ENCODE measurements around the gene PARD3B.

The PARD3B gene, protein sequence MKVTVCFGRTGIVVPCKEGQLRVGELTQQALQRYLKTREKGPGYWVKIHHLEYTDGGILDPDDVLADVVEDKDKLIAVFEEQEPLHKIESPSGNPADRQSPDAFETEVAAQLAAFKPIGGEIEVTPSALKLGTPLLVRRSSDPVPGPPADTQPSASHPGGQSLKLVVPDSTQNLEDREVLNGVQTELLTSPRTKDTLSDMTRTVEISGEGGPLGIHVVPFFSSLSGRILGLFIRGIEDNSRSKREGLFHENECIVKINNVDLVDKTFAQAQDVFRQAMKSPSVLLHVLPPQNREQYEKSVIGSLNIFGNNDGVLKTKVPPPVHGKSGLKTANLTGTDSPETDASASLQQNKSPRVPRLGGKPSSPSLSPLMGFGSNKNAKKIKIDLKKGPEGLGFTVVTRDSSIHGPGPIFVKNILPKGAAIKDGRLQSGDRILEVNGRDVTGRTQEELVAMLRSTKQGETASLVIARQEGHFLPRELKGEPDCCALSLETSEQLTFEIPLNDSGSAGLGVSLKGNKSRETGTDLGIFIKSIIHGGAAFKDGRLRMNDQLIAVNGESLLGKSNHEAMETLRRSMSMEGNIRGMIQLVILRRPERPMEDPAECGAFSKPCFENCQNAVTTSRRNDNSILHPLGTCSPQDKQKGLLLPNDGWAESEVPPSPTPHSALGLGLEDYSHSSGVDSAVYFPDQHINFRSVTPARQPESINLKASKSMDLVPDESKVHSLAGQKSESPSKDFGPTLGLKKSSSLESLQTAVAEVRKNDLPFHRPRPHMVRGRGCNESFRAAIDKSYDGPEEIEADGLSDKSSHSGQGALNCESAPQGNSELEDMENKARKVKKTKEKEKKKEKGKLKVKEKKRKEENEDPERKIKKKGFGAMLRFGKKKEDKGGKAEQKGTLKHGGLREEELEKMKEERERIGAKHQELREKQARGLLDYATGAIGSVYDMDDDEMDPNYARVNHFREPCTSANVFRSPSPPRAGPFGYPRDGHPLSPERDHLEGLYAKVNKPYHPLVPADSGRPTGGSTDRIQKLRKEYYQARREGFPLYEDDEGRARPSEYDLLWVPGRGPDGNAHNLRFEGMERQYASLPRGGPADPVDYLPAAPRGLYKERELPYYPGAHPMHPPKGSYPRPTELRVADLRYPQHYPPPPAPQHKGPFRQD (N-terminal part only)

GRCh38 chr2:204544961-204545860 is at the start of gene PARD3B:
Gene PARD3B, plus strand, starts transcription at chr2:204545475. Its CDS starts 525 bp downstream, at chr2:204546000.
- DNase-seq: peak; percentile 25 to 26

DNA sequence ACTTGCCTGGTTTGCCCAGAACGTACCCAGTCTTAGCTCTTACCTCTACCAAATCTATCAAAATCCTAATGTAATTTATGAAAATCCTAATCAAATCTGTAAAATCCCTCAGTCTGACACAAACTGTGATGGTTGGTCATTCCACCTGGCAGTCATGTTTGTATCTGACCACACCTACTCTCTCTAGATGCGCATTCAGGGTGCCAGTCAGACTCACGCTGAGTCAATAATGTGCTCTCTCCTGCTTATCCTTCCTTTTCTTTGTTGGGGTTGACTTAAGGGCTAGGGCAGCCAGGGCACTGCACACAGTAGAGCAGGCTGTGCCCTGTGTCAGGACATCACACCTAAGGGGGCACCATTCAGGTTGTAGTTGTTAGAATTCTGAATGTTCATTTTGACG is 48.5 kb upstream of the PARD3B start:
- no peak for DNase-seq

- no peak for DNase-seq
Observed at GRCh38 chr2:204497855-204498254, 47.4 kb upstream of the PARD3B start.

- DNase-seq: no peak
Observed at GRCh38 chr2:204498291-204498690, 47.0 kb upstream of the PARD3B start.

- DNase-seq: no peak
Observed at GRCh38 chr2:204503869-204504268, 41.4 kb upstream of the PARD3B start.

GRCh38 chr2:204504594-204504993 is 40.7 kb upstream of the PARD3B start:
- no peak for DNase-seq

GRCh38 chr2:204505488-204505887 is 39.8 kb upstream of the PARD3B start:
- DNase-seq: no peak

DNA sequence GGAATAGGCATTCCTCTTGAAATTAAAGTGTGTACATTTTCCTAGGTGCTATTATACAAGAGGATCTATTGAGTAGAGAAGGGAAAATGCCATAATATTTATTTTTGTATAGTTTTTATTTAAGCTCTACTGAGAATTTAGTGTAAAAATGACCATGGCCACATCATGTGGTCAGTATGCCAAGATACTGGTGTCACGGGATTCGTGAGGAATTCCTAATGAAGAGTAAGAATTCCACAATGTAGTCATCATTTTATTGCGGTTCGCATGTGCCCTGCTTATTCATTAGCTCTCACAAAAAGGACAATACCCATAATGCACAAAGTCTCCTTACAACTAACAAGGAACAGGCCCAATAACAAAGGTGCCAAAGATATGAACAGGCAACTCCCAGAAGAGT is 39.3 kb upstream of the PARD3B start:
- DNase-seq: no peak

DNA sequence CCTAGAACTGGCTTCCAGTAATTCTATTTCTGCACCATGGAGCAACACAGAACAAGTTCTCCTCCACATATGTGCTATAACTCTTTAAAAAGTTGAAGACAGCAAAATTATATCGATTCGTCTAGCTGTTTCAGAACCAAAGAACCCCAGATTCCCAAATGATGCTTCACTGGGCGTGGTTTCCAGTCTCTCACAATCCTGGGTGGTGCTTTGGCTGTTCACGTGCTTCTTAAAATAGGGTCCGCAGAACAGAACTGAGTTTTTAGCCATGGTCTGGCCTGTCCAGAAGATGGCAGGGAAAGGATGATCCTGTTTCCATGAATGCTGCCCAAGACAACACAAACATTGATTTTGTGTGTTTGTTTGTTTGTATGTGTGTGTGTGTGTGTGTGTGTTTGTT is 37.6 kb upstream of the PARD3B start:
- DNase-seq: no peak

- DNase-seq: no peak
Observed at GRCh38 chr2:204510709-204511420, 34.4 kb upstream of the PARD3B start.

DNA sequence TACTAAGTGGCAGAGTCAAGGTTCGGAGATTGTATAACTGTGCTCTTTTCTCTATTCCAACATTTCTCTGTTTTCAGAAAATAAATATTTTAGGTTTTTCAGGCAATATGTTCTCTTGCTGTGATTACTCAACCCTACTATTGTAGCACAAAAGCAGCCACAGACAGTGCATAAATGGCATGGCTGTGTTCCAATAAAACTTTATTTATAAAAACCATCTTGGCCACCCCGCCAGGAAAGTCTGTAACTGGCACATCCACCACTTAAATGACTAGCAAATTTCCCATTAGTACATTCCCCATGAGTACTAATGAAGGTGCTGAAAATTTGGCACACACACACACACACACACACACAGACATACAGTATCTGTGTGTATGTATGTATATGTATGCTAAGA is 30.8 kb upstream of the PARD3B start:
- no peak for DNase-seq

GRCh38 chr2:204515416-204515815 is 29.9 kb upstream of the PARD3B start:
- no peak for DNase-seq

DNA sequence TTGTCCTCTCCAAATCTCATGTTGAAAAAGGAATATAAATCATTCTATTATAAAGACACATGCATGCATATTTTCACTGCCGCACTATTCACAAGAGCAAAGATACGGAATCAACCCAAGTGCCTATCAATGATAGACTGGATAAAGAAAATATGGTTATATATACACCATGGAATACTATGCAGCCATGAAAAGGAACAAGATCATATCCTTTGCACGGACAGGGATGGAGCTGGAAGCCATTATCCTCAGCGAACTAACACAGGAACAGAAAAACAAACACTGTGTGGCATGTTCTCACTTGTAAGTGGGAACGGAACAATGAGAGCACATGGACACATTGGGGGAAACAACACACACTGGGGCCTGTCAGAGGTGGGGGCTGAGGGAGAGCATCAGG is 28.1 kb upstream of the PARD3B start:
- DNase-seq: no peak

DNA sequence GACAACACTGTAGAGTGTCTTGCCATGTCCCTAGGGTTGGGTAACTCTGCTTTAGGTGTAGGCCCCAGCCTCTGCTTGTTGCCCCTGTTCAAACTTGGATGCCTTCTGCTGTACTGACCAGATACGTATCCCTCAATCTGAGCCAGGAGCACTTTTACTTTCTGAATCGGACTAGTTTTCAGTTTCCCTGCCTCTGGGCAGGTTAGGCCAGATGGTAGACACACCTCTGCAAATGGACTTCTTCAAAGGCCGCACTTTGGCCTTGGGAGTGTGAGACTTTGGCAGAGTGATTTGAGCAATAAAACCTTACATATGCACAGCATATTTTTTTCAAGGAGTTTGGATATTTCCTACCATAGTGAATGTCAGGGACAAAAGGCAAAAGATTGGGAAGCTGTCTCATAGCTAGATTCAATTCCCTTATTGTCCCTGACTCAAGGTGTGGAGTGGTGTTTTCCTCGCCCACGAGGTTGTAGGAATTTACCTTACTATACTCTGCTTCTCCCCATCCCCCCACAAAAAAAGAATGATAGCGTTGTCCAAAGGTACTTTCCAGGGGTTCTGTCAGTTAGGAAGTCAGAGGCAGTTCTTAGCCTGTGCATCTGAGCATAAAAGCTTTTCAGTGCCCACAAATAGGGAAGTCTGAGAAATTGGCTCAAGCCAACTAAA is 15.3 kb upstream of the PARD3B start:
- DNase-seq: no peak

DNA sequence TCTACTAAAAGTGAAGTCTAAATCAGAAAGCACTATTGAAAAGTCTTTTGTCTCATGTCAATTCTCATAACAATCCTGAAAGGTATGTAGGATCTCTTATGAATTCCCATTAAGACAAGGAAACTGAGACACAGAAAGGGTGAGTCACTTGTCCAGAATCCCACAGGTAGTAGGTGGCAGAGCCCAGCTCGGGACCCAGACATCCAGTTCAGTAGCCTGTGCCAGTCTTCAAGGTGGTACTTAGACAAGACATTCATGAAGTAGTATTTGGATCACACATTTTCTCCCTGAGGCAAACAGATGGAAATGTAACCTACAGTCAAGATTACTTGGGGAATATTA is 14.8 kb upstream of the PARD3B start:
- no peak for DNase-seq

DNA sequence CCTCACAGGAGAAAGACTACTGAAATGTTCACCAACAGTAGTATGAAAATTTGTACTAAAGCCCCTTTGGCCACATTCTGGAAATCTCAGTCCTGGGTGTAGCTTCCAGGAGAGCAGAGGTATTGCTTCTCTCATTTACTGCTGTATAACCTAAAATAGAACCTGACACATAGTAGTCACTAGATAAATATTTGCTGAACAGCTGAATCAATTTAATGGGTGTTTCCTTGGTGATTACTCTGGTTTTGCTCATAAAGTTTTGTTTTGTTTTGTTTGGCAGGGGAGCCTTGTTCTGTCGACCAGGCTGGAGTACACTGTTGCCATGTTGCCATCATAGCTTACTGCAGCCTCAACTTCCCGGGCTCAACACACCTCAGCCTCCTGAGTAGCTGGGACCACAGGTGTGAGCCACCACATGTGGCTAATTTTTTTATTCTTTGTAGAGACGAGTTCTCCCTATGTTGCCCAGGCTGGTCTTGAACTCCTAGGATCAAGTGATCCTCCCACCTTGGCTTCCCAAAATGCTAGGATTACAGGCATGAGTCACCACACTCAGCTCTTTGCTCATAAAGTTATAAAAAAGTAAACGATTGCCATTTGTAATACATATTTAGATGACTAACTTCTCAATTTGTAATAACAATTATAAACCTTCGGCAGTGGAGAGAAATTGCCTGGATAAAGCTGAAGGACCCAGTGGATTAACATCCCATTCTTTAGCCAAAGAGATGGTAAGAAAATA is 11.5 kb upstream of the PARD3B start:
- no peak for DNase-seq

DNA sequence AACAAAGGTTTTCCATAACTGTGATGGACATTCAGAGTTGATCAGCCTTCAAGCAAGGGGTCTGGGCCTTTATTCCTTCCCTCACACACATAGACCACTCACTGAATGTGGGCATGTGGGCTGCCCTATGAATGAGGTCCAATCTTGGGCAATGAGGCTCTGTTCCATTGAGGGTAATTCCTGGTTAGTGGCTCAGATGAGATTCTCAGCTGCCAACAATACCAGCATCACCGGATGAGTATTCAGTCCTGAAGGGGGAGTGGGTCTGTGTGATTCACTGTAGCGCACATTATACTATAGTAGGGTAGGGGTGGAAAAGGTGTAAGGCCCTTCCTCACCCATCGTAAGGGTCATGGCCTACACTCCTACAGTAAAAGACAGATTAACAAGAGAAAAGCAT is 9.9 kb upstream of the PARD3B start:
- no peak for DNase-seq

- DNase-seq: no peak
Observed at GRCh38 chr2:204535764-204536163, 9.5 kb upstream of the PARD3B start.

DNA sequence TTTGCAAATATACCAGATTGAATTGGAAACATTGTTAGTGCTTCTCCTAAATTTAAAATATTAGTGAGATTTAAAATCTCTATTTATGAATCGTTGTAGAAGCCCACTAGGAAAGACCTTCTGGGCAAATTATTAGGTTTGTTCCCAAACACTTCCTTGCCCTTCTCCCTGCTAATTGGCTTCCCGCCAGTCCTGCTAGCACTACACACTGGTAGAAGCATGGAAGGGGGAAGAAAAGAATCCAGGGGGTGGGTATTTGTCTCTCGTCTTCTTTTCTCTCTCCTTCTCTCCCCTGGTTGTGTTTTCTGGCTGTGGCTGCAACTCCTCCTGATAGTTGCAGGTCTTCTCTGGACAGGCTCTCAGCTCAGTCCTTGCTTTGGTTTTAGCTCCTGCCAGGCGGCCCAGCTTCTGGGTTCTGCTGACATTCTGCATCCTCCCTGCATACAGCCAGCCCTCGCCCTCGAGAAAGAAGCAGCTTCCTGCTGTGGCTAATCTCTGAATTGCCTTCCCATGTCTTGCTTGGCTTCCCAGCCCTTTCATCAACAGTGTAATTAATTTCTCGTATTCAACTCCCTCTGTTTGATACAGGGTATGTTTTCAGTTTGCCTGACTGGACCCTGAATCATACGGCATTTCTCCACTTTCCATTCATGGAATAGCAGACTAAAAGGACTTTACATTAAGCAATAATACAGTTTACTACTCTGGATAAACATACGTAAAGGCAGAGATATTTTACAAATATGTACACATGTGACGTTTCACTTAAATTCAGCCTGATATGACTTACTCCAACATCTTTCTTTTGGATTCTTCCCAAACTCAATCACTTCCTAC is 6.9 kb upstream of the PARD3B start:
- DNase-seq: no peak

DNA sequence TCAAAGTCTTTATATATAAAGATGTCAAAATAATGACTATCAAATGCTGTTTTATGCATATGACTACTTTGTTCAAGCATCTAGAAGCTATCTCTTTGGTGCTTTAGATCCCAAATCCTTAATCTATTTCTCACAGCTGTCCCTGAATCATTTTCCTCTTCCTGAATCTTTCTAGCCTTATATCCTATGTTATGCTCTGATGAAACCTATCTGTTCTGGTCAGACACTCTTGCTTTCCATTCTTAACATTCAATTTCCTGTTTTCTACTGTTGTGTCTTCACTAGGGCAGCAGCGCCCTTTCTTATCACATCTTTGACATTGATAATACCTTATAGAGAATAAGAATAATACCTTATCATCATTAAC is 6.3 kb upstream of the PARD3B start:
- no peak for DNase-seq

Data from stimulated activated CD4-positive, alpha-beta T cell treated with anti-CD3 and anti-CD28 coated beads, Interleukin-2, amount 100 ng/mL, for 48 hours (primary cell).